ENCODE data around the gene METRN.

METRN gene

DNA sequence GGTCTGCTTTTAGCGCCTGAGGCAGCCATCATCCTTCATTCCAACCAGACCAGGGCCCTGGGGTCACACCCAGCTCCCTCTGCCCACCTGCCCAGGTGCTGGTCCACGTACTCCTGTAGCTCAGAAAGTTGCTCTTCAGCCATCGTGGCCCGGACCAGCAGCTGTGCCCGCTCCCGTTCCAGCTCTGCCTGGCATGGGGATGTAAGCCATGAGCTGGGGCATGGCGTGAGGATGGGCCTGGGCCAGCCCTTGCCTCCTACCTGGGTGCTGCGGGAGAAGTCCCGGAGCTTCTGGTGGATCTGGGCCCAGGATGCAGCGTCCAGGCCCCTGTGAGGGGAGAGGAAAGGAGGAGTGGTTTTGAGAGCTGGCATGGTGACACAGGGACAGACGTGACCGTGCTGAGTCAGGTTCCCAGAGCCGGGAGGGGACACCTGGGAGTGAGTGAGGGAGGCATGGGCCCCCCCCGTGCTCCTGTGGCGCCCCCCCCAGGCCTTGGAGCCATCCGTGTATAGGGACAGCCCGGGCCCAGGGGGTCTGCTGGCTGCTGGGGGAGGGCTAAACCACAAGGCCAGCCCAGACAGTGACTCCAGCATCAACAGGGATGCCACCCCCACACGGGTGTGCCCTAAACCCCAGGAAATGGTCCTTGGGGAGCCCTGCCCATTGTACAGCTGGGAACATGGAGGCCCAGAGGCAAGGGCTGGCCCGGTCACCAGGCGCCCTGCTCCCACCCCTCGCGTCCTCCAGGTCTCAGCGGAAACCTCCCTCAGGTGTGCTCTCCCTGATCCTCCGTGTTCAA, 8.1 kb downstream of the METRN start:
- TF ChIP-seq, protein P1, sequence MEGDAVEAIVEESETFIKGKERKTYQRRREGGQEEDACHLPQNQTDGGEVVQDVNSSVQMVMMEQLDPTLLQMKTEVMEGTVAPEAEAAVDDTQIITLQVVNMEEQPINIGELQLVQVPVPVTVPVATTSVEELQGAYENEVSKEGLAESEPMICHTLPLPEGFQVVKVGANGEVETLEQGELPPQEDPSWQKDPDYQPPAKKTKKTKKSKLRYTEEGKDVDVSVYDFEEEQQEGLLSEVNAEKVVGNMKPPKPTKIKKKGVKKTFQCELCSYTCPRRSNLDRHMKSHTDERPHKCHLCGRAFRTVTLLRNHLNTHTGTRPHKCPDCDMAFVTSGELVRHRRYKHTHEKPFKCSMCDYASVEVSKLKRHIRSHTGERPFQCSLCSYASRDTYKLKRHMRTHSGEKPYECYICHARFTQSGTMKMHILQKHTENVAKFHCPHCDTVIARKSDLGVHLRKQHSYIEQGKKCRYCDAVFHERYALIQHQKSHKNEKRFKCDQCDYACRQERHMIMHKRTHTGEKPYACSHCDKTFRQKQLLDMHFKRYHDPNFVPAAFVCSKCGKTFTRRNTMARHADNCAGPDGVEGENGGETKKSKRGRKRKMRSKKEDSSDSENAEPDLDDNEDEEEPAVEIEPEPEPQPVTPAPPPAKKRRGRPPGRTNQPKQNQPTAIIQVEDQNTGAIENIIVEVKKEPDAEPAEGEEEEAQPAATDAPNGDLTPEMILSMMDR (IDR thresholded peaks at IDR 0.05; ENCODE audit: borderline replicate concordance, insufficient read depth, low read depth, low read length) = no peak
- no peak overlapping the region for H3K4me3 ChIP-seq (ENCODE audit: low read depth, low read length)

DNA sequence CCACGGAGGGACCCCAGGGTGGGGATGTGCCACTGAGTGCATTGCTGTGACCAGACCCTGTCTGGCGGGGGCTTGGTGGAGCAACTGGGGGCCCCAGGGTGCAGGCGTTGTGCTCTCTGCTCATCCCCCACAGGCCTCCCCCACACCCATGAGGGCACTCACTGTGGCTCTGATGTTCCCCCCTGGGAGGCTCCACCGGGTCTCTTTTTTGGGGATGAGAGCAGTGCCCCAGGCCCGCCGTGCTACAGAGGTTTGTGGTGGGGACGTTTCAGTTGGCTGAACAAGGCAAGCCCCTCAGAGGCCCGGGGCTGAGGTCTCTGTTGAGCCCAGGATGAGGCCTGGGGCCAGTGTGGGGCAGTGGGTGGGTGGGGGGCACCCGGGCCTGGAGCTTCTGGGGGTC, 8.8 kb downstream of the METRN start:
- TF ChIP-seq, protein P1 (IDR thresholded peaks at IDR 0.05; ENCODE audit: borderline replicate concordance, insufficient read depth, low read depth, low read length) = no peak

DNA sequence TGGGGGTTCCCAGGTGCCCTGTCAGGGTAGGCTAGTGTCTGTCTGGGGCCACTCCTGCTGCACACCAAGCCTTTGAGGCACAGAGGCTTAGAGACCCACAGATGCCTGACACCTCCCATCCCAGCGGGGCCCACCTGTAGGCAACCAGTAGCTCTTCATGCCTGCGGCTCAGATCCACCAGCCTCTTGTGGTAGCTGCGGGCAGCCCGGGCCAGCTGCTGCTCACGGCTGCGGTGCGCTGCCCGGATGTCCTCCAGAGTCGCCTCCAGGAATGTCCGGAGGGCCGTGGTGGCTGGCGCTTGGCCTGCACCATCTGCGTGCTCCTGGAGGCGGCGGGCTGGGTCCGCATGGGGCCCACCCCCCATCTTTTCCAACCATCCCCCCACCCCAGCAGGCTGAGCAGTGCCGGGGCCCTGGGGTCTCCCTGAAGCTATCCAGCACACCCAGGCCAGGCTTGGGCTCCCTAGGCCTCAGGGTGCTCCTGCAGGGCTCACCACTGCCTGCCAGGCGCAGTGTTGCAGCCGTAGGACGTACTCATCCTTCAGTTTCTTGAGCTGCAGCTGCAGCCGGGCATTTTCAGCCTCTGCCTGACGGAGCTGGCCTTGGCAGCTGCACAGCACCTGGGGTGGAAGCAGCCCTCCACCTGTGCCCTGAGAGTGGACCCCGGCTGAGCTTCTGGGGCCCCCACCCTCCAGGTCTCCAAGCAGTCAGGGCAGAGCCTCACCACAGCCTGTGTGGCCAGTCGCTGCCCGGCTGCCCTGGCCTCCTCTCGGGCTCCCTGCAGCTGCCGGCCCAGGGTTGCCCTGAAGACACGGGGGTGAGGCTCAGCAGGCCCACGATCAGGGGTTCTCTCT, 9.5 kb downstream of the METRN start:
- no peak overlapping the region for H3K4me3 ChIP-seq (ENCODE audit: low read depth, low read length)
- TF ChIP-seq, protein P1 (IDR thresholded peaks at IDR 0.05; ENCODE audit: borderline replicate concordance, insufficient read depth, low read depth, low read length) = no peak

More for the DNA sequence above, 8.8 kb downstream of the METRN start:
- H3K4me3 ChIP-seq (ENCODE audit: low read depth, low read length) = no peak overlapping the region

DNA sequence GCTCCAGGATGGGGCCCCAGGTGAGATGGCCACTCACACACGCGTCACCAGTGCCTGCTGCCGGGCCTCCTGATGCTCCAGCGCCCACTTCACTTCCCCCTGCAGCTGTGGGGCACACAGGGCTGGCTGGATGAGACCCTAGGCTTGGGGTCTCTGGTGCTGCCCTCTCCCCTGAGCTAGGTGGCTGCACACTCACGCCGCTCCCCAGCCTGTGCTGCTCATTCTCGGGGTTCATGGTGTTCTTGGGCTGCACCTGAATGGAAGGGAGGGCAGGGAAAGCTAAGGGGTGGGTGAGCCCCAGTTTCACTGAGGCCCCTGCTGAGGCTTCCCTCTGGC, 10.1 kb downstream of the METRN start:
- TF ChIP-seq, protein P1 (IDR thresholded peaks at IDR 0.05; ENCODE audit: borderline replicate concordance, insufficient read depth, low read depth, low read length) = no peak
- no peak overlapping the region for H3K4me3 ChIP-seq (ENCODE audit: low read depth, low read length)

DNA sequence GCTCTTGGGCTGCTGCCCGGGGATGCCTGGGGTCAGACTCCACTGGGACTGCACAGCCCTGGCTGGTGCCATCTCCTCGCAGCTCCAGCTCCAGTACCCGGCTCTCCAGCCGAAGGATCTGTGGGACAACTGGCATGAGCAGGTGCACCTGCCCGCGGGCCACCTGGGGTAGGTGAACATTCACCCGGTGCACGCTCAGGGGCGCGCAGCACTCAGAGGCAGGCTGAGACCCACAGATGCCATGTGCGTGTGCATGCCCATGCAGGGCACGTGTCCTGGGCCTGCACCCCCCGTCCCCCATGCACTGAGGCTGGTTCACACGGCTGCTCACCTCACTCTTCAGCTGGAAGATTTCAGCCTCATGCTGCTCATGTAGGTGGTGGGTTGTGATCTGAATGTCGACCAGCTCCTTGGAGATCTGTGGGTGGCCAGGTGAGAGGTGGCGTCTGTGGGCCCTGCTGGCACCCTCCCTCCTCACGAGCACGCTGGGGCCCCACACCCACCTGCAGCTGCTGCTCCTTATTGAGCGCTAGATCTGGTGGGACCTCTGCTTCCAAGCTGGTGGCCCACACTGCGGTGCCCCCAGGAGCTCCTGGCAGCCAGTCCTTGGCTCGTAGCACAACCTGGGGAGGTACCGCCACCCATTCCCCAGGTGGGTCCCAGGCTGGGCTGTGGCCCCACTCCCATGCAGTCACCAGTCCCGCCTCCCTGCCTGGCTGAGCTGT, 10.7 kb downstream of the METRN start:
- TF ChIP-seq, protein P1 (IDR thresholded peaks at IDR 0.05; ENCODE audit: borderline replicate concordance, insufficient read depth, low read depth, low read length) = no peak
- H3K4me3 ChIP-seq (ENCODE audit: low read depth, low read length) = no peak overlapping the region

DNA sequence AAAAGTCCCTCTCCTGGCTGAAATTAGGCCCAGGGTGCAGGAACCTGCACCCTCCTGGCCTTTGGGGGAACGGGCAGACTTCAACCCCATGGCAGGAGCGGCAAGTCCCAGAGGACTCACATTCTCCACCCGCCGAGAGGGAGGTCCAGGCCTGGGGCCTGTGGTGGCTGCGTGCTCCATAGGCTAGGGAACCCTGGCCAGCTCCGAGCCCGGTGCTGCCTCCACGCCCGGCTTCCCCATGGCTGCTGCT, 11.2 kb downstream of the METRN start:
- TF ChIP-seq, protein P1 (IDR thresholded peaks at IDR 0.05; ENCODE audit: borderline replicate concordance, insufficient read depth, low read depth, low read length) = no peak
- H3K4me3 ChIP-seq (ENCODE audit: low read depth, low read length) = no peak overlapping the region

All from GM12875 (cell line).